Osteoblast (primary cell): ENCODE results near the gene ATAD3C. TPM values are rescaled to one million over a fixed set of nuclear protein-coding genes. Genes with fewer than 3 reads are reported as not detected.

Experiments
- DNase-seq: peaks from one replicate; pipeline ENCODE4 v3.0.0; 2011; ENCODE audit warnings: low spot score, mixed read lengths; ENCODE audit not compliant: insufficient read length; ENCODE audit errors: missing footprints
- H2AFZ ChIP-seq: 2 replicates; pipeline ENCODE4 v1.6.0; 2011; ENCODE audit warnings: mild to moderate bottlenecking, low read length
- H3K27ac ChIP-seq: 2 replicates; pipeline ENCODE4 v1.5.1; 2011; ENCODE audit warnings: mild to moderate bottlenecking, low read depth, low read length, moderate library complexity
- H3K27me3 ChIP-seq: 2 replicates; pipeline ENCODE4 v1.6.0; 2012; ENCODE audit warnings: mild to moderate bottlenecking, control low read depth, inconsistent platforms, low read length, moderate library complexity; ENCODE audit not compliant: insufficient read depth
- H3K36me3 ChIP-seq: 2 replicates; pipeline ENCODE4 v1.5.1; 2011; ENCODE audit warnings: mild to moderate bottlenecking, low read length, control low read depth, moderate library complexity; ENCODE audit not compliant: insufficient read depth
- H3K4me1 ChIP-seq: 2 replicates; pipeline ENCODE4 v1.5.1; 2011; ENCODE audit warnings: mild to moderate bottlenecking, low read length, control low read depth, moderate library complexity; ENCODE audit not compliant: insufficient read depth
- H3K4me2 ChIP-seq: 2 replicates; pipeline ENCODE4 v1.6.0; 2011; ENCODE audit warnings: mild to moderate bottlenecking, low read length; ENCODE audit not compliant: insufficient read depth
- H3K4me3 ChIP-seq: fragments of 200-600 bp; sonication (generic); 3 replicates; pipeline ENCODE4 v1.5.1; 2012; ENCODE audit warnings: mild to moderate bottlenecking, low read length, inconsistent platforms; ENCODE audit not compliant: insufficient read depth
- H3K79me2 ChIP-seq: 2 replicates; pipeline ENCODE4 v1.6.0; 2012; ENCODE audit warnings: mild to moderate bottlenecking, low read length, control low read depth, inconsistent platforms; ENCODE audit not compliant: insufficient read depth
- H3K9me3 ChIP-seq: 2 replicates; pipeline ENCODE4 v1.5.1; 2011; ENCODE audit warnings: low read depth, low read length, control low read depth
- H4K20me1 ChIP-seq: 2 replicates; pipeline ENCODE4 v1.6.0; 2012; ENCODE audit warnings: mild to moderate bottlenecking, low read length, control low read depth; ENCODE audit not compliant: insufficient read depth
- total RNA-seq: library from RNA; depleted of rRNA; stranded (reverse); fragments of >200 nt; gene quantifications from 2 replicates; pipeline ENCODE4 v1.2.3, GENCODE V29; 2012
- TF ChIP-seq, protein P1 (sequence below): IDR thresholded peaks from 2 replicates; pipeline ENCODE4 v1.5.1; 2011; ENCODE audit warnings: mild to moderate bottlenecking, low read depth, low read length, moderate library complexity; ENCODE audit errors: extremely low read depth

The ATAD3C gene
- total RNA-seq, 1 donor: under 0.01 TPM

DNA sequence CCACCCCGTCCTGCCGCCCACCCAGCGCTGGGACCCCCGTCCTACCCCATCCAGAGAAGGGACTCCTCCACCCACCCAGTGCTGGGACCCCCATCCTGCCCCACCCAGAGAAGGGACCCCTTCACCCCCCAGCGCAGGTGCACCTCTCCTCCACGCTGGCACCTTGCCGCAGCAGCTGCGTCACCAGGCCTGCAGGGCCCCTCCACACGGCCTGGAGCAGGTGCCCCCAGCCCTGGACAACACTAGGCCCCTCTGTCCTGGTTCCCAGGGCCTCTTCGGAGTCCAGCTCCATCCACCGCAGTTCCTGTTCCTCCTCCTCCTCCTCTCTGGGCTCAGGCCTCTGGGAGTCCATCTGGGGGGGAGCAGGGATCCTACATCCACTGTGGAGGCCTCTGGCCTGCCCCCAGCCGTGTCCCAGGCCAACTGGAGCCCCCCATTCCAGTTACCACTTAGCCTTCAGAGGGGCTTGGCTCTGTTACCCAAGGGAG lies 28.8 kb upstream of the ATAD3C start:
- DNase-seq: peak; percentile 89

GRCh38 chr1:1421147-1421906 lies 28.2 kb upstream of the ATAD3C start, which contains the start of gene ANKRD65:
TSS of gene ANKRD65 (minus strand) at chr1:1421276. CDS start at chr1:1421005, 271 bp downstream.
- H3K79me2 ChIP-seq: no peaks in the 10 kb centered on the region
- H4K20me1 ChIP-seq: no peaks in the 10 kb centered on the region
- H3K27ac ChIP-seq: no peak within 1 kb of the TSS
- peaks cover 7% of the 10 kb centered on the region for H3K4me1 ChIP-seq
- no peaks in the 10 kb centered on the region for H3K27me3 ChIP-seq
- H3K4me3 ChIP-seq: peak within 1 kb of the TSS; percentile 43
- no peaks in the 10 kb centered on the region for H3K9me3 ChIP-seq
- TF ChIP-seq, protein P1, sequence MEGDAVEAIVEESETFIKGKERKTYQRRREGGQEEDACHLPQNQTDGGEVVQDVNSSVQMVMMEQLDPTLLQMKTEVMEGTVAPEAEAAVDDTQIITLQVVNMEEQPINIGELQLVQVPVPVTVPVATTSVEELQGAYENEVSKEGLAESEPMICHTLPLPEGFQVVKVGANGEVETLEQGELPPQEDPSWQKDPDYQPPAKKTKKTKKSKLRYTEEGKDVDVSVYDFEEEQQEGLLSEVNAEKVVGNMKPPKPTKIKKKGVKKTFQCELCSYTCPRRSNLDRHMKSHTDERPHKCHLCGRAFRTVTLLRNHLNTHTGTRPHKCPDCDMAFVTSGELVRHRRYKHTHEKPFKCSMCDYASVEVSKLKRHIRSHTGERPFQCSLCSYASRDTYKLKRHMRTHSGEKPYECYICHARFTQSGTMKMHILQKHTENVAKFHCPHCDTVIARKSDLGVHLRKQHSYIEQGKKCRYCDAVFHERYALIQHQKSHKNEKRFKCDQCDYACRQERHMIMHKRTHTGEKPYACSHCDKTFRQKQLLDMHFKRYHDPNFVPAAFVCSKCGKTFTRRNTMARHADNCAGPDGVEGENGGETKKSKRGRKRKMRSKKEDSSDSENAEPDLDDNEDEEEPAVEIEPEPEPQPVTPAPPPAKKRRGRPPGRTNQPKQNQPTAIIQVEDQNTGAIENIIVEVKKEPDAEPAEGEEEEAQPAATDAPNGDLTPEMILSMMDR: no peak
- H2AFZ ChIP-seq: no peak within 1 kb of the TSS
- H3K36me3 ChIP-seq: no peaks in the 10 kb centered on the region
- H3K4me2 ChIP-seq: peak within 1 kb of the TSS; percentile 48
- DNase-seq: peak; percentile 76

More for the DNA sequence above, 28.8 kb upstream of the ATAD3C start:
- Histone ChIP-seq H4K20me1 (no peaks in the 10 kb centered on the region), H3K36me3 (no peaks in the 10 kb centered on the region), H3K4me2 (no peak overlapping the region), H3K79me2 (no peaks in the 10 kb centered on the region), H2AFZ (no peak overlapping the region), H3K27me3 (no peaks in the 10 kb centered on the region), H3K4me1 (peaks cover 7% of the 10 kb centered on the region), H3K4me3 (no peak overlapping the region), H3K9me3 (no peaks in the 10 kb centered on the region), H3K27ac (no peak overlapping the region)
- TF ChIP-seq, protein P1: no peak

DNA sequence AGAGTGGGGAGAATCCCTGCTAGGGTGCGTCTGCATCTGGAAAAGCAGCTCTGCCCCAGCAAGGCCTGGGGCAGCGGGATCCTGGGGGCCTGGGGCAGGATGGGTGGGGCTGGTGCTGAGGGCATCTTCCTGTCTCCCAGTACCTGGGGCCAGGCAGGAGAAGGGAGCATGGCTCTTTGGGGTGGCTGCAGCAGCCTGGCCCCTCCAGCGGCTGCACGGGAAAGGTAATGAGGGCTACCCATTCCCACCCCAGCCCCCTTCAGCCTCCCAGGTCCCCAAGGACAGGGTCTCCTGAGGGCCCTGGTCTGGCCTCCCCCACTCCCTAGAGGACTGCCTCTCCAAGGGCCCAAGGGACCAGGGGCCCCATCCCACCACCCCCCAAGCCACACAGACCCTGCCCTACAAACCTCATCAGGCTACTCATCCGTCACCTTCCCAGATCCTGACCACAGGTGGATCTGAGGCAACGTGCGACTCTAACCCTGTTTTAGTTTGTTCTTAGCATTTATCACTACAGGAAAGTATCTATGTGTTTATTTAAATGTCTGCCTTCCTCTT lies 27.5 kb upstream of the ATAD3C start:
- no peaks in the 10 kb centered on the region for H3K9me3 ChIP-seq
- no peak overlapping the region for H2AFZ ChIP-seq
- TF ChIP-seq, protein P1: no peak
- no peaks in the 10 kb centered on the region for H4K20me1 ChIP-seq
- no peaks in the 10 kb centered on the region for H3K79me2 ChIP-seq
- no peak overlapping the region for H3K27ac ChIP-seq
- H3K27me3 ChIP-seq: no peaks in the 10 kb centered on the region
- H3K4me3 ChIP-seq: no peak overlapping the region
- H3K36me3 ChIP-seq: no peaks in the 10 kb centered on the region
- H3K4me1 ChIP-seq: peaks cover 7% of the 10 kb centered on the region
- DNase-seq: peak; percentile 83
- no peak overlapping the region for H3K4me2 ChIP-seq
